AG04450 (cell line): ENCODE results near the gene TMEM244. TPM values are rescaled to one million over a fixed set of nuclear protein-coding genes. Genes with fewer than 3 reads are reported as not detected.

Experiments used
- CTCF ChIA-PET: fragments of 300-600, 350-600 bp; formaldehyde crosslinking; extraction: SDS; loops from one replicate; lab custom pipeline; 2022; ENCODE audit warnings: antibody characterized with exemption, inconsistent platforms; lab: Charles Lee
- POLR2A ChIA-PET: fragments of 350-600 bp; formaldehyde crosslinking; extraction: SDS; loops from one replicate; lab custom pipeline; 2021; ENCODE audit warnings: antibody characterized with exemption, inconsistent platforms; lab: Yijun Ruan, JAX
- DNase-seq: peaks from one replicate; pipeline ENCODE4 v3.0.0-alpha.2; 2011; ENCODE audit warnings: low read depth, low spot score
- H3K27ac ChIP-seq: one replicate; pipeline ENCODE4 v1.5.1; 2012; ENCODE audit warnings: low read depth, low read length, control low read depth
- H3K27me3 ChIP-seq: one replicate; pipeline ENCODE4 v1.6.0; 2012; ENCODE audit warnings: low read length; ENCODE audit not compliant: control insufficient read depth, insufficient read depth
- H3K4me3 ChIP-seq: 2 replicates; pipeline ENCODE4 v1.5.1; 2011; ENCODE audit warnings: mild to moderate bottlenecking, low read depth, low read length, control low read depth
- H3K9me3 ChIP-seq: 2 replicates; pipeline ENCODE4 v1.5.1; 2012; ENCODE audit warnings: low read length; ENCODE audit not compliant: control insufficient read depth, insufficient read depth
- polyA minus RNA-seq: library from RNA; depleted of rRNA, polyadenylated mRNA; stranded (reverse); fragments of >200 nt; gene quantifications from 2 replicates; pipeline ENCODE4 v1.2.3, GENCODE V29; 2011; rRNA and poly(A)+ RNA removed
- polyA plus RNA-seq: library from polyadenylated mRNA; depleted of rRNA; stranded (reverse); fragments of >200 nt; gene quantifications from 2 replicates; pipeline ENCODE4 v1.2.3, GENCODE V29; 2011; rRNA removed
- TF ChIP-seq, protein P1 (sequence below): IDR thresholded peaks from 2 replicates; pipeline ENCODE4 v1.5.1; 2011; ENCODE audit warnings: low read depth, low read length, control low read depth, inconsistent platforms

The TMEM244 gene, protein sequence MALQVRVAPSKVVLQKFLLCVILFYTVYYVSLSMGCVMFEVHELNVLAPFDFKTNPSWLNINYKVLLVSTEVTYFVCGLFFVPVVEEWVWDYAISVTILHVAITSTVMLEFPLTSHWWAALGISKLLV
- polyA plus RNA-seq = not detected in 2 replicates
- not detected in 2 replicates for polyA minus RNA-seq

DNA sequence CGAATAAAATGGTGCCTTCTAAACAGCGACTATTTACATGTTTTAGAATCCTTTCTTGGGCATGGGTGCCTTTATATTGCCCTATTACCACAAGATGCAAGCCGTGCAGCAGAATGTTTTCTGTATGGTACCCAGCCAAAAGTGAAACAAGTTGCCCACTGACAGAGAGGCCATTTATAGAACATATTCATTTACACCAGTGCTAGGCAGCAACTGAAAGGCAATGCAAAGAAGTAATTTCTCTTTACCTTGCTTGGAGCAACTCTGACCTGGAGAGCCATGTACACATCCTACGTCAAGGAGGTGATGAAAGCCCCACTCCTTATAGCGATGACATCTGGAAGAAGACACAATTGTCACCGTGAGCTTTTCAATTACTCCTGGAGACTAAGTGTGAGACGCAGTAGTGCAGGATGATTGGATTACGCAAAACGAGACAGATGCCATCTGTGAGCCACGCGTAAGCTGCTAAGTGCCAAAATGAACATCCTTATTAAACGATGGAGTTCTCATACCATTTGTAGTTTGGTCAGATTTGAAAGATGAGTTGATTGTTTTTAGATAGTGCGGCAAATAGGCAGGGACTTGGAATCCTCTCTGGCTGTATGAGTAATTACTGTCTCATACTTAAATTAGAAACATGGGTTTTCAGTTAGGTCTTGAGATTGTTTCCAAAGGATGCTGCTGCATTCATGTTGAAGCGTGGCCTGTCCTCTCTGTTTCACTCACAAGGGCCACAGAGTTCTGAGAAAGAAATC lies at the start of gene TMEM244:
Gene TMEM244, minus strand, starts transcription at position 408 of the 758 bp plus-strand sequence. Its CDS starts 127 bp downstream, at position 281.
- Histone ChIP-seq H3K4me3 (peak within 1 kb of the TSS; percentile 34), H3K9me3 (no peaks in the 10 kb centered on the region), H3K27me3 (no peaks in the 10 kb centered on the region), H3K27ac (no peak within 1 kb of the TSS)
- CTCF ChIA-PET = interaction anchor here (0.5 to 1.0 kb wide), 3 partner anchors 16 to 362 kb away, joined by 3 to 6 read pairs (median 6); no protein-coding TSS in a partner anchor
- no peak for DNase-seq
- TF ChIP-seq, protein P1, sequence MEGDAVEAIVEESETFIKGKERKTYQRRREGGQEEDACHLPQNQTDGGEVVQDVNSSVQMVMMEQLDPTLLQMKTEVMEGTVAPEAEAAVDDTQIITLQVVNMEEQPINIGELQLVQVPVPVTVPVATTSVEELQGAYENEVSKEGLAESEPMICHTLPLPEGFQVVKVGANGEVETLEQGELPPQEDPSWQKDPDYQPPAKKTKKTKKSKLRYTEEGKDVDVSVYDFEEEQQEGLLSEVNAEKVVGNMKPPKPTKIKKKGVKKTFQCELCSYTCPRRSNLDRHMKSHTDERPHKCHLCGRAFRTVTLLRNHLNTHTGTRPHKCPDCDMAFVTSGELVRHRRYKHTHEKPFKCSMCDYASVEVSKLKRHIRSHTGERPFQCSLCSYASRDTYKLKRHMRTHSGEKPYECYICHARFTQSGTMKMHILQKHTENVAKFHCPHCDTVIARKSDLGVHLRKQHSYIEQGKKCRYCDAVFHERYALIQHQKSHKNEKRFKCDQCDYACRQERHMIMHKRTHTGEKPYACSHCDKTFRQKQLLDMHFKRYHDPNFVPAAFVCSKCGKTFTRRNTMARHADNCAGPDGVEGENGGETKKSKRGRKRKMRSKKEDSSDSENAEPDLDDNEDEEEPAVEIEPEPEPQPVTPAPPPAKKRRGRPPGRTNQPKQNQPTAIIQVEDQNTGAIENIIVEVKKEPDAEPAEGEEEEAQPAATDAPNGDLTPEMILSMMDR = no peak
- POLR2A ChIA-PET = no interaction called here

DNA sequence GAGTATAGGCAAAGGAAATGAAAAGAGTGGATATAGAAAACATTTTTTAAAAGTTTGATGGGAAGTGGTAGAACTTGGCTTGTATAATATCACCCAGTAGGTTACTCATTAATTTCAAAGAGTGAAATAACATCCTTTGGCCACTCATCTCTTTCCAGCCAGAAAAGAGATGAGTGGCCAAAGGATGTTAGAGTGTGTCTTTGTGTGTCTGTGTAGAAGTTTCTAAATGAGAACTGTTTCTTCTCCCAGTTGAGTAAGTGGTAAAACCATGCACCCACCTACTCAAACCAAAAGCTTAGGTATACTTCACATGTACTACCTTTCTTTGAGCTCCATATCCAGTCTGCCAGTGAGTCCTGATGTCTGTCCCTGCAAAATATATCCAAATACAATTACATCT lies 47.7 kb upstream of the TMEM244 start:
- Histone ChIP-seq H3K27ac (no peak overlapping the region), H3K9me3 (no peaks in the 10 kb centered on the region), H3K27me3 (no peaks in the 10 kb centered on the region), H3K4me3 (no peak overlapping the region)
- DNase-seq = no peak
- ChIA-PET POLR2A (no interaction called here), CTCF (no interaction called here)
- TF ChIP-seq, protein P1 = no peak

DNA sequence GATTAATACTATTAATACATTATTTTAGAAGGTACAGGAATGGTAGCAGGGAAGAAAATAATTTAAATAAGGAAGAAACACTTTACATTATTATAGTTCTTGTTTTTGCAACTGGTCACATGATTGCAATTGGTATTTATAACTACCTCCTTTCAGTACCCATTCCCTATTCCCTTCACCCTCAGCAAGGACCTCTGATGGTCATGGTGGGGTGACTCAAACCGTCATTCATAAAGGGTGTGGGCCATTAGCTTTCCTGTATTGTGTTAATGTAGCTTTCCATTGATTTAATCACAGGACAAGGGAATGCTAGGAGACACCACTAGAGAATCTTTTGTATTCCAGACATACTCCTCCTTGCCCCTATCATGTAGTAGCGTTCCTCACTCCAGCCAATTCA lies 47.2 kb upstream of the TMEM244 start:
- Histone ChIP-seq H3K27ac (no peak overlapping the region), H3K27me3 (no peaks in the 10 kb centered on the region), H3K4me3 (no peak overlapping the region), H3K9me3 (no peaks in the 10 kb centered on the region)
- CTCF ChIA-PET = no interaction called here
- POLR2A ChIA-PET = no interaction called here
- DNase-seq = no peak
- TF ChIP-seq, protein P1 = no peak

DNA sequence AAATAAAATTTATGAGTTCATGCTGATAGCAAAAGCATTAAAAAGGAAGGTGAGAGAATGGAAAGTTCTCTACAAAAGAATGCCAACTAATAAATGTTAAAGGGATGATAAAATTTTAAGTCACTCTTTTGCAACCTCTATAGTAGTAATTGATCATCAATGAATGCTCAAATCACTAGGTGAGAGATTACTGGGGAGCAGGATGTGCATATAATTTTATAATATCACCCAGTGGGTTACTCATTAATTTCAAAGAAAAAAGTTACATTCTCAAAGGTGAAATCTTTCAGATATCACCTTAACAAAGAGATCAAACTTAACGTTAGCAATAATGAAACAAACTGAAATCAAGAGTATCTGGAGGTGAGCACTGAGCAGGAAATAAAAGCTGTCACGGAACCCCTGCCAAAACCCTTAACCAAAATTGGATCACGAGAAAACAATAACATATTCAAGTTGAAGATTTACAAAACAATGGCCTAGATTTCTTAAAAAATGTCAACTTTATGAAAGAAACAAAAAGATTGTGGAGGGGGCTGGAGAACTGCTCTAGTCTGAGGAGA lies 45.5 kb upstream of the TMEM244 start:
- no peak for DNase-seq
- ChIA-PET CTCF (no interaction called here), POLR2A (no interaction called here)
- Histone ChIP-seq H3K4me3 (no peak overlapping the region), H3K27ac (no peak overlapping the region), H3K27me3 (no peaks in the 10 kb centered on the region), H3K9me3 (no peaks in the 10 kb centered on the region; the same call in 1 of the 2 replicates)
- TF ChIP-seq, protein P1 = no peak

DNA sequence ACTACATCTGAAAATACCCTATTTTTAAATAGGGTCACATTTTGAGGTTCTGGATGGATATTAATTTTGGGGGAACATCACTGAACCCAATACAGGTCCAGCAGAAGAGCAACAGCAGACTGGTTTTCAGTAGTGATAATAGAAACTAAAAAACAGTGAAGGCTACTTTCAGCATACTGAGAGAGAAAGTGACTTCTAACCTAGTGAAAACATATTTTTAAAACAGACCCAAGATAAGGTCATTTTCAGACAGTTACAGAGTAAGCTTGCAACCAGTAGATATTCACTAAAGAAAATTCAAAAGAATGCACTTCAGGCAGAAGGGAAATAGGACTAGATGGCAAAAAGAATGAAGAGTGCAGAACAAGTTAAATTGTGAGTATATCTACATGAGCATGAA lies 42.0 kb upstream of the TMEM244 start:
- no peaks in the 10 kb centered on the region for H3K27me3 ChIP-seq
- POLR2A ChIA-PET = no interaction called here
- H3K4me3 ChIP-seq = no peak overlapping the region
- DNase-seq = no peak
- H3K27ac ChIP-seq = no peak overlapping the region
- TF ChIP-seq, protein P1 = no peak
- no peaks in the 10 kb centered on the region; the same call in 1 of the 2 replicates for H3K9me3 ChIP-seq
- CTCF ChIA-PET = no interaction called here
